Tibial nerve (tissue), 3 donors: Measurements from ENCODE around the gene SORCS2.

Source experiments
- CTCF ChIP-seq, 5 experiments: fragments of 200-600 bp in 3 of 5; fragments of 450-650 bp in 2 of 5; sonication (generic) in 3 of 5; IDR thresholded peaks; one replicate each; pipeline ENCODE4 v1.5.1; 2016 to 2019; ENCODE audit warnings: antibody characterized with exemption in 5 of 5, mild to moderate bottlenecking in 3 of 5, moderate library complexity in 2 of 5
- POLR2A ChIP-seq, 2 donors: fragments of 450-650 bp; IDR thresholded peaks; one replicate each; pipeline ENCODE4 v1.6.1; 2017; ENCODE audit warnings: antibody characterized with exemption in 2 of 2, mild to moderate bottlenecking in 2 of 2, moderate library complexity in 2 of 2

DNA sequence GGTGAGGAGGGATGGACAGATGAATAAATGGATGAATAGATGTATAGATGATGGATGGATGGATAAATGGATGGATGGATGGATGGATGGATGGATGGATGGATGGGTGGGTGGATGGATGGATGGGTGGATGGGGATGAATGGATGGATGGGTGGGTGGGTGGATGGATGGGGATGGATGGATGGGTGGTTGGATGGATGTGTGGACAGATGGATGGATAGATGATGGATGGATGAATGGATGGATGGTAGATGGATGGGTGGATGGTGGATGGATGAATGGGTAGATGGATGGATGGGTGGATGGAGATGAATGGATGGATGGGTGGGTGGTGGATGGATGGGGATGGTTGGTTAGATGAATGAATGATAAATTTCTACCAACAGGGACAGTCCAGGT lies 449.4 kb downstream of the SORCS2 start:
- TF ChIP-seq CTCF (IDR thresholded peaks at IDR 0.05) (no peak), POLR2A (IDR thresholded peaks at IDR 0.05) (no peak)
